Parathyroid adenoma (tissue), 2 donors: Measurements from ENCODE around the gene SLPI.

Experiments
- H2AFZ ChIP-seq: fragments of 300-600 bp; sonication (generic); one replicate; pipeline ENCODE4 v1.7.0; 2017; ENCODE audit warnings: antibody characterized with exemption, mild to moderate bottlenecking
- H3K27ac ChIP-seq: fragments of 300-600 bp; sonication (generic); one replicate; pipeline ENCODE4 v1.7.0; 2017
- H3K27me3 ChIP-seq: fragments of 300-600 bp; sonication (generic); one replicate; pipeline ENCODE4 v1.7.0; 2017; ENCODE audit warnings: low read length; ENCODE audit not compliant: control insufficient read depth, insufficient read depth
- H3K36me3 ChIP-seq: fragments of 300-600 bp; sonication (generic); one replicate; pipeline ENCODE4 v1.7.0; 2017; ENCODE audit warnings: low read length; ENCODE audit not compliant: control insufficient read depth, insufficient read depth
- H3K4me1 ChIP-seq: fragments of 300-600 bp; sonication (generic); one replicate; pipeline ENCODE4 v1.7.0; 2017; ENCODE audit warnings: control low read depth
- H3K4me2 ChIP-seq: fragments of 300-600 bp; sonication (generic); one replicate; pipeline ENCODE4 v1.7.0; 2017; ENCODE audit warnings: low read length
- H3K4me3 ChIP-seq: fragments of 300-600 bp; sonication (generic); one replicate; pipeline ENCODE4 v1.7.0; 2017; ENCODE audit warnings: low read depth, low read length
- H3K79me2 ChIP-seq: fragments of 300-600 bp; sonication (generic); one replicate; pipeline ENCODE4 v1.7.0; 2017; ENCODE audit warnings: control low read depth
- H3K9ac ChIP-seq: fragments of 300-600 bp; sonication (generic); one replicate; pipeline ENCODE4 v1.7.0; 2017; ENCODE audit warnings: mild to moderate bottlenecking
- H3K9me3 ChIP-seq: fragments of 300-600 bp; sonication (generic); one replicate; pipeline ENCODE4 v1.7.0; 2017; ENCODE audit warnings: low read length; ENCODE audit not compliant: control insufficient read depth
- TF ChIP-seq, protein P1 (sequence below): fragments of 300-600 bp; sonication (generic); IDR thresholded peaks from one replicate; pipeline ENCODE4 v1.7.0; 2017; ENCODE audit warnings: antibody characterized with exemption, mild to moderate bottlenecking
- donor health status: primary hyperparathyroidism.

SLPI gene

GRCh38 chr20:45230631-45231030 is 23.7 kb downstream of the SLPI start:
- Histone ChIP-seq H3K27ac (no peak overlapping the region), H3K4me3 (no peak overlapping the region), H3K4me1 (no peaks in the 10 kb centered on the region), H3K79me2 (no peaks in the 10 kb centered on the region), H3K9ac (no peak overlapping the region), H3K36me3 (no peaks in the 10 kb centered on the region), H3K4me2 (no peak overlapping the region), H3K27me3 (no peaks in the 10 kb centered on the region), H2AFZ (no peak overlapping the region), H3K9me3 (no peaks in the 10 kb centered on the region)
- TF ChIP-seq, protein P1, sequence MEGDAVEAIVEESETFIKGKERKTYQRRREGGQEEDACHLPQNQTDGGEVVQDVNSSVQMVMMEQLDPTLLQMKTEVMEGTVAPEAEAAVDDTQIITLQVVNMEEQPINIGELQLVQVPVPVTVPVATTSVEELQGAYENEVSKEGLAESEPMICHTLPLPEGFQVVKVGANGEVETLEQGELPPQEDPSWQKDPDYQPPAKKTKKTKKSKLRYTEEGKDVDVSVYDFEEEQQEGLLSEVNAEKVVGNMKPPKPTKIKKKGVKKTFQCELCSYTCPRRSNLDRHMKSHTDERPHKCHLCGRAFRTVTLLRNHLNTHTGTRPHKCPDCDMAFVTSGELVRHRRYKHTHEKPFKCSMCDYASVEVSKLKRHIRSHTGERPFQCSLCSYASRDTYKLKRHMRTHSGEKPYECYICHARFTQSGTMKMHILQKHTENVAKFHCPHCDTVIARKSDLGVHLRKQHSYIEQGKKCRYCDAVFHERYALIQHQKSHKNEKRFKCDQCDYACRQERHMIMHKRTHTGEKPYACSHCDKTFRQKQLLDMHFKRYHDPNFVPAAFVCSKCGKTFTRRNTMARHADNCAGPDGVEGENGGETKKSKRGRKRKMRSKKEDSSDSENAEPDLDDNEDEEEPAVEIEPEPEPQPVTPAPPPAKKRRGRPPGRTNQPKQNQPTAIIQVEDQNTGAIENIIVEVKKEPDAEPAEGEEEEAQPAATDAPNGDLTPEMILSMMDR, result no peak

- Histone ChIP-seq H3K27ac (no peak overlapping the region), H3K36me3 (no peaks in the 10 kb centered on the region)
These were observed 24.9 kb downstream of the SLPI start for GRCh38 chr20:45229264-45230056.

DNA sequence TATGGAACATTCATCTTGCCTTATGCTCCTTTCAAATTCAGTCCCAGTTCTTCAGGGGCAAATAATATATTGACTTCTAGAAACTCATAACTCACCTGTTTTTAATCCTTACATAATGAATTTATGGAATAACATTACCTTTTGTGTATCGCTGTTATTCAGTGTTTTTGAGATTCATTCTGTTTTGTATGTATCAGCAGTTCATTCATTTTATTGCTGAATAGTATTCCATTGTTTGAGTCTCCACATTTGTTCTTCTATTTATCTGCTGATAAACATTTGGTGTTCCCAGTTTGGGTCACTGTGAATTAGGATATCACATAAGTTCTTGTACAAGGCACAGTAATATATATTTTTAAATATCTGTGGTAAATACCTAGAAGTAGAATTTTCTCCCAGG is 28.1 kb downstream of the SLPI start:
- Histone ChIP-seq H3K27ac (no peak overlapping the region), H3K36me3 (no peaks in the 10 kb centered on the region), H3K4me3 (no peak overlapping the region), H3K79me2 (no peaks in the 10 kb centered on the region), H3K4me1 (no peaks in the 10 kb centered on the region), H3K9me3 (no peaks in the 10 kb centered on the region), H3K27me3 (no peaks in the 10 kb centered on the region), H2AFZ (no peak overlapping the region), H3K4me2 (no peak overlapping the region), H3K9ac (no peak overlapping the region)
- TF ChIP-seq, protein P1, result no peak

More at GRCh38 chr20:45229264-45230056, 24.9 kb downstream of the SLPI start:
- Histone ChIP-seq H2AFZ (no peak overlapping the region), H3K4me1 (no peaks in the 10 kb centered on the region), H3K79me2 (no peaks in the 10 kb centered on the region), H3K9me3 (no peaks in the 10 kb centered on the region), H3K27me3 (no peaks in the 10 kb centered on the region), H3K4me2 (no peak overlapping the region), H3K9ac (no peak overlapping the region), H3K4me3 (no peak overlapping the region)
- TF ChIP-seq, protein P1, result no peak

- H3K9me3 ChIP-seq, result no peaks in the 10 kb centered on the region
- no peak overlapping the region for H3K9ac ChIP-seq
- no peak overlapping the region for H3K27ac ChIP-seq
- TF ChIP-seq, protein P1, result no peak
- H3K4me3 ChIP-seq, result no peak overlapping the region
- H2AFZ ChIP-seq, result no peak overlapping the region
- no peaks in the 10 kb centered on the region for H3K27me3 ChIP-seq
- no peaks in the 10 kb centered on the region for H3K4me1 ChIP-seq
- H3K36me3 ChIP-seq, result no peaks in the 10 kb centered on the region
- no peaks in the 10 kb centered on the region for H3K79me2 ChIP-seq
- no peak overlapping the region for H3K4me2 ChIP-seq
These were observed 31.2 kb downstream of the SLPI start for GRCh38 chr20:45223136-45223535.

- H3K27ac ChIP-seq, result no peak within 1 kb of the TSS
- H3K4me3 ChIP-seq, result no peak within 1 kb of the TSS
- no peaks in the 10 kb centered on the region for H3K79me2 ChIP-seq
- H3K9ac ChIP-seq, result no peak within 1 kb of the TSS
- H2AFZ ChIP-seq, result no peak within 1 kb of the TSS
- TF ChIP-seq, protein P1, result no peak
- H3K36me3 ChIP-seq, result no peaks in the 10 kb centered on the region
- H3K4me1 ChIP-seq, result no peaks in the 10 kb centered on the region
- H3K4me2 ChIP-seq, result no peak within 1 kb of the TSS
- H3K9me3 ChIP-seq, result no peaks in the 10 kb centered on the region
- no peaks in the 10 kb centered on the region for H3K27me3 ChIP-seq
These were observed 33.3 kb downstream of the SLPI start, which contains the start of gene SEMG2 for GRCh38 chr20:45221076-45221475. SEMG2 (plus strand) TSS chr20:45221373; CDS start chr20:45221390, 17 bp downstream.
